HG02981 (cell line): ENCODE measurements around the gene RORC.
"Not testable (repeated sequence)": the region's sequence is repeated elsewhere in the genome, so short reads cannot be mapped to it uniquely, and the experiment has no call there.

Experiments
- ATAC-seq: cut with Tn5 transposase; IDR thresholded peaks from one replicate; pipeline ENCODE4 v1.9.1; 2021; ENCODE audit warnings: mild to moderate bottlenecking, moderate library complexity; ENCODE audit not compliant: unreplicated experiment

The RORC gene

DNA sequence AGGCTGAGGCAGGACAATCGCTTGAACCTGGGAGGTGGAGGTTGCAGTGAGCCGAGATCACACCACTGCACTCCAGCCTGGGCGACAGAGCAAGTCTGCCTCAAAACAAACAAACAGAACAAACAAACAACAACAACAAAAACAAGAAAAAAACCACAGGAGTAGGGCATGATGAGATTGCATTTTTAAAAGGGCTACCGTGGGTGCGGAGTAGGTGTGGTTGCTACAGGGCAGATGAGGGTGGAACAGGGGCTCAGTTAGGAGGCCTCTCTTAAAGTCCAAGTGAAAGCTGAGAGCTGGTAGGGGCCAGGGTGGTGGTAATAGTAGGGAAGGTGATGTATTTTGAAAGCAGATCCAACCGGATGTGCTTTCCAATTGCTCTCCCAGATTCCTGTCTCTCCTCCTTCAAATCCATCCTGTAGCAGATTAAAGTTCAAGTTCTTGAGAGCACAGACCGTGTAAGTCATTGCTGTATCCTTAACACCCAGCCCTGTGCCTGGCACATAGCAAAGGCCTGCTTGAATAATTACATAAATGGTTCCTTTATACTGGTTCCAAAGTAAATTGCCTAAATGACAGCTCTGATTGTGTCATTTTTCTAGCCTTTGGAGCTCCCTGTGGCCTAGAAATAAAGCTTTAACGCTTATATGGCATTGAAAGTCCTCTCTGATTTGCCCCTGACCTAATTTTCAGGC, 22.2 kb downstream of the RORC start:
- no peak for ATAC-seq

DNA sequence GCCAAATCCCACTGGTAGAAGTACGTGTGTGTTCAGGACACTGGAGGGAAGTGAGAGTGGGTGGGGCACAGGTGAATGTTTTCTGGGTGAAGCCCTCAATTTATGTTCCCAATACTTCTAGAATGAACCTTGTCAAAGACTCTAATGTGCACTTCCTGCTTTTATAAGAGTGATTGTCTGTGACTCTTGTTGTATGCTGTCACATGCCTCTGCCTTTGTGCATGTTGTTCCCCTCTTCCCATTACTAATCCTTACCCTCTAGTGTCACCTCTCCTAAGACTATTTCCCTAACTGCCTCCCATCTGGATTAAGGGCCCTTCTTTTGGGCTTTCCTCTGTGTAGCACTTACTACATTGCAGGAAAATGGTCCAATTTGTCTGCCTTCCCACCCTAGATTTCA, 23.8 kb downstream of the RORC start:
- ATAC-seq: no peak

- no peak for ATAC-seq
These were observed 24.5 kb downstream of the RORC start for GRCh38 chr1:151807131-151807530.

- ATAC-seq: no peak
These were observed 25.4 kb downstream of the RORC start for GRCh38 chr1:151806170-151806569.

DNA sequence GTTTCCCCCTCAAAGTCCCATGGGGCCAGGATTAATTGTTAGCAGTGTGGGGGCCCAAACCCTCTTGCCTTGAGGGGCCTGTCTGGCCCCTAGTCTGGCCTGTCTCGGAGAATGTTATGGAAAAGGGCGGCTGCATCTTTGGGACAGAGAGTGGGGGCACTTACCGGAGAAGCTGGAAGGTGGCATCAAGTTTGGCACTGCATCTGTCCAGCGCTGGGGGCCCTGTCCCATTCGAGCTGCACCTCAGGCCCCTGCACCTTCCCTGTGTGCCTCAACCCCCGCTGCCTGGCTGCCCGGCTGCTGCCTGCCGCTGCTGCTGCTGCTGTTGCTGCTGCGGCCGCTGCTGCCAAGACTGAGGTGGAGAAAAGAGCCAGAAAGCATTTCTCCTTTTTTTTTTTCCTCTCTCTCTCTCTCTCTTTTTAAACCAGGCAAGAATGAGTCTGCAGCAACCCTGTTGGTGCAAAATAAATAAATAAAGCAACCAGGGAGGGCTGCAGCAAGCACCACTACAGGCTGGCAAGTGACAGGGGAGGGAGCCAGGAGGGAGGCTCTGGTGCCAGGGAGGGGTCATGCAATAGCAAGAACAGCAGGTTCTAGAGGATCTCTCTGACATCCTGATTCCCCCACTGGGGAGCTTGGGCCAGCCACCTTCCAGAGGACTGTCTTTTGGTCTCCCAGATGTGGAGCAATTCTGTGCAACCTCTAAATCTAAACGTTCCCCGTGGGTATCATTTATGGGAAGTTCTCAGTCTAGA, 26.4 kb downstream of the RORC start, which contains the start of gene LINGO4:
Gene LINGO4, minus strand, starts transcription at position 354 of the 755 bp plus-strand sequence. CDS start 2,715 bp downstream, outside the sequence.
- no peak for ATAC-seq

GRCh38 chr1:151803915-151804314, 27.7 kb downstream of the RORC start:
- ATAC-seq: no peak

GRCh38 chr1:151803164-151803563, 28.4 kb downstream of the RORC start:
- ATAC-seq: no peak

GRCh38 chr1:151802372-151802771, 29.2 kb downstream of the RORC start:
- ATAC-seq: no peak

DNA sequence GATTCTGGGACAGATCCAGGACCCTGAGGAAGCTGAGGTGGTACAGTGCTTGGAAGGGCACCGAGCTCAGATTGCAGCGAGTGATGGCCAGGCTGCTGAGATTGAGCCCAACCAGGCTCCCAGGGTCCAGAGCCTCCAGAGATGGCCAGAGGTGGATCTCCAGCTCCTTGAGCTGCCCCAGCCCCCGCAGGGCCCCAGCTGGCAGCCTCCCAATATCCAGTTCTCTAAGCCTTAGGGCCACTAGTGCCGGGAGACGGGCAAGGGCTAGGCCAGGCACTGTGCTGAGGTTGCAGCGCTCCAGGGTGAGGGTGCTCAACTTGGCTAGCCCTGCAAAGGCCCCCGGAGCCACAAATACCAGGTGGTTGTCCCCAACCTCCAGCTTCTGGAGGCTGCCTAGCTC, 29.8 kb downstream of the RORC start:
- no peak for ATAC-seq

DNA sequence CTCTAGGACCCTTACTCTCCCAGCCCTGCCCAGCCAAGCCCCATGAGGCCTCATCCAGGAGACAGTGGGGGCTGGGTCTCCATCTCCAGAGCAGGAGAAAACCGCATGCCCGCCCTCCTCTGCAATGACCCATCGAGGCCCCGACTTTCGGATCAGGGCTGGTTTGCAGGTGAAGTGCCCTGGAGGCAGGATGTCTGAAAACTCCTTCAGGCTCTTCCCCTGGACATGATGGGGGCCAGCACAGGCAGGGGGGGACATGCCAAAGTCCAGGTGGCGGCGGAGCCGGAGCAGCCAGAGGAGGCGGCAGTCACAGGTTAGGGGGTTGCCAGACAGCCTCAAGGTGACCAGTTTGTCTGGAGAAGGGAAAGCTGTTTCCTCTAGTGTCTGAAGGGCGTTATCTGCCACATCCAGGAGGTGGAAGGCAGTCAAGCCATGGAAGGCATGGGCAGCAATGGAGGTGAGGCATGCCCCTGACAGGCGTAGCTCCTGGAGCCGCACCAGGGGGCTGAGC, 30.2 kb downstream of the RORC start:
- no peak for ATAC-seq

DNA sequence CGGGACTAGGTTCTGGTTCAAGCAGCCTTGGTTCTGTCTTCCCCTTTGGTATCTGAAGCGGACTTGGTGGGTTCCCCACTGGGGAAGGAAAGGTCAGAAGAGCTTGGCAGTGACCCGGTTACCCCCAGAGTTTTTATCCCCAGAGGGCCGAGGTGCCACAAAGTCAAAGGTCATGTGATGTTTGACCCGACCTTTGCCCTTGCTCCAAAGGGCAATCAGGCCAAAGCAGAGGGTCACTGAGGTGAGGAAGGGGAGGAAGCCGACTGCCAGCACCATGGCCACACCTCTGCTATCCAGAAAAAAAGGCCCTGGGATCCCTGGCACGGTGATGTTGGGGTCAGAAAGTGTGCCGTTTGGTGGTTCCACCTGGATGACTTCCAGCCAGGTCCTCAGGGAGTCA, 30.8 kb downstream of the RORC start:
- no peak for ATAC-seq

GRCh38 chr1:151799179-151800022, 32.2 kb downstream of the RORC start:
- no peak for ATAC-seq

DNA sequence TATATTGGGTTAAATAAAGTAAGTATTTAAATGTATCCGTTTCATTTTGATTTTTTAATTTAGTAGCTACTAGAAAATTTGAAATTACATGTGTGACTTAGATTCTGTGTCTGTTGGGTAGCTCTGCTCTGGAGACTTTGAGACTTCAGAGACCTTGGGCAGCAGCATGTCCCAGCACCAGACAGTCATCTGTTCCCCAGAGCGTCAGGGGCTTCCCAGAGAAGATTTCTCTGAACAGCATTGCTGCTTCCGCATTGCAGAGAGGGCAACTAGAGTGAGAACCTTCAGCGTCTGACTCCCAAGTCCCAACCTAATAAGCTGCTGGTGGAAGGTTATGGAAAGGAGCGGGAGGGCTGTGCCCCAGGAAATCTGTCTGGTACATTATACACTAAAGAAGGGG, 33.0 kb downstream of the RORC start:
- ATAC-seq: no peak

- no peak for ATAC-seq
These were observed 40.5 kb downstream of the RORC start for GRCh38 chr1:151790940-151791651.

GRCh38 chr1:151790071-151790939, 41.3 kb downstream of the RORC start, which contains the start of gene TDRKH:
Gene TDRKH, minus strand, starts transcription at chr1:151790500. Its CDS starts 7,478 bp downstream, at chr1:151783022.
- ATAC-seq: peak; percentile 98

GRCh38 chr1:151787689-151788088, 43.9 kb downstream of the RORC start:
- no peak for ATAC-seq

GRCh38 chr1:151783796-151784195, 47.8 kb downstream of the RORC start:
- no peak for ATAC-seq

DNA sequence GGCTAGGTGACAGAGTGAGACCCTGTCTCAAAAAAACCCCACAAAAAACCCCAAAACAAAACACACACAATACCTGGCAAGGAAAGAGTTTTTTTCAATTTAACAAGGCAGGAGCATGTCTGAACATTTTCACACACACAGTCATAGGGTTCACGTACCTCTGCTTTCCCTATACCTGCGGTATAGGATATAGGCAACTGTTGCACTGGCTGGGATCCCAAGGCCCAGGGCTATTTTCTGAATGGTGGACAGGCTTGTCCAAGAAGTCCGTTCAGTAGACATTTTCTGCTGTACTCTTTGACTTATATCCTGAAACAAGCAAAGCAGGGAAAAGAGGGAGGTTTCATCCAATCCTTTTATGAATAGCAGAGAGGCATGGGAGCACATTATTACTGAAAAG, 48.9 kb downstream of the RORC start:
- ATAC-seq: no peak

- not testable (repeated sequence) for ATAC-seq
These were observed 49.6 kb downstream of the RORC start for GRCh38 chr1:151782026-151782425.
